H9 (cell line): ENCODE measurements around the gene RPL18. TPM values are rescaled to one million over a fixed set of nuclear protein-coding genes. Genes with fewer than 3 reads are reported as not detected.

Source experiments
- DNase-seq: peaks from one replicate; pipeline ENCODE4 v3.0.0-alpha.2; 2017
- H2AFZ ChIP-seq: one replicate; pipeline ENCODE4 v1.6.1; 2013; ENCODE audit warnings: mild to moderate bottlenecking, low read length, control low read depth, moderate library complexity
- H2AK5ac ChIP-seq: 2 replicates; pipeline ENCODE4 v1.6.1; 2013; ENCODE audit warnings: low read length, control low read depth, mixed read lengths; ENCODE audit not compliant: insufficient read length
- H2BK120ac ChIP-seq: one replicate; pipeline ENCODE4 v1.6.1; 2013; ENCODE audit warnings: low read depth, mild to moderate bottlenecking, low read length, control low read depth, inconsistent platforms; ENCODE audit not compliant: poor library complexity, severe bottlenecking
- H2BK12ac ChIP-seq: 2 replicates; pipeline ENCODE4 v1.6.1; 2013; ENCODE audit warnings: low read length, control low read depth, mixed read lengths, low read depth; ENCODE audit not compliant: insufficient read length
- H2BK15ac ChIP-seq: 2 replicates; pipeline ENCODE4 v1.6.1; 2013; ENCODE audit warnings: low read depth, low read length, control low read depth
- H2BK20ac ChIP-seq: one replicate; pipeline ENCODE4 v1.6.1; 2013; ENCODE audit warnings: low read depth, mild to moderate bottlenecking, low read length, control low read depth, inconsistent platforms; ENCODE audit not compliant: poor library complexity, severe bottlenecking
- H2BK5ac ChIP-seq: 2 replicates; pipeline ENCODE4 v1.6.1; 2013; ENCODE audit warnings: low read length, control low read depth, mixed read lengths; ENCODE audit not compliant: insufficient read length
- H3K14ac ChIP-seq: 2 replicates; pipeline ENCODE4 v1.6.1; 2013; ENCODE audit warnings: low read length, control low read depth; ENCODE audit not compliant: insufficient read depth
- H3K18ac ChIP-seq: 2 replicates; pipeline ENCODE4 v1.6.1; 2013; ENCODE audit warnings: low read depth, mild to moderate bottlenecking, mixed read lengths, low read length, control low read depth; ENCODE audit not compliant: insufficient read length
- H3K23ac ChIP-seq: 2 replicates; pipeline ENCODE4 v1.6.1; 2013; ENCODE audit warnings: low read length, control low read depth, mixed read lengths, low read depth; ENCODE audit not compliant: insufficient read length
- H3K23me2 ChIP-seq: 2 replicates; pipeline ENCODE4 v1.6.1; 2013; ENCODE audit warnings: low read depth, mild to moderate bottlenecking, mixed read lengths, low read length, control low read depth; ENCODE audit not compliant: insufficient read length, poor library complexity, severe bottlenecking
- H3K27ac ChIP-seq: 2 replicates; pipeline ENCODE4 v1.5.1; 2013; ENCODE audit warnings: low read length, control low read depth, mixed read lengths, low read depth; ENCODE audit not compliant: insufficient read length
- H3K27me3 ChIP-seq: 2 replicates; pipeline ENCODE4 v1.6.1; 2013; ENCODE audit warnings: low read length, control low read depth, inconsistent platforms; ENCODE audit not compliant: insufficient read depth
- H3K4ac ChIP-seq: 2 replicates; pipeline ENCODE4 v1.6.1; 2013; ENCODE audit warnings: low read depth, mild to moderate bottlenecking, control low read depth, inconsistent platforms, low read length, moderate library complexity
- H3K4me1 ChIP-seq: 2 replicates; pipeline ENCODE4 v1.6.1; 2013; ENCODE audit warnings: low read length, control low read depth, inconsistent platforms; ENCODE audit not compliant: insufficient read depth
- H3K4me2 ChIP-seq: 2 replicates; pipeline ENCODE4 v1.6.1; 2013; ENCODE audit warnings: low read length, control low read depth, mixed read lengths; ENCODE audit not compliant: insufficient read length, insufficient read depth
- H3K56ac ChIP-seq: 2 replicates; pipeline ENCODE4 v1.6.1; 2013; ENCODE audit warnings: low read depth, mild to moderate bottlenecking, mixed read lengths, low read length, control low read depth; ENCODE audit not compliant: insufficient read length
- H3K79me1 ChIP-seq: 2 replicates; pipeline ENCODE4 v1.6.1; 2013; ENCODE audit warnings: low read depth, mild to moderate bottlenecking, moderate library complexity, low read length, control low read depth, inconsistent platforms; ENCODE audit not compliant: insufficient read depth, poor library complexity, severe bottlenecking
- H3K79me2 ChIP-seq: 2 replicates; pipeline ENCODE4 v1.6.1; 2013; ENCODE audit warnings: low read length, control low read depth, inconsistent platforms; ENCODE audit not compliant: insufficient read depth
- H3K9ac ChIP-seq: 2 replicates; pipeline ENCODE4 v1.6.1; 2013; ENCODE audit warnings: low read length, control low read depth, mixed read lengths; ENCODE audit not compliant: insufficient read length; ENCODE audit errors: extremely low read depth
- H3K9me3 ChIP-seq: one replicate; pipeline ENCODE4 v1.6.1; 2013; ENCODE audit warnings: low read depth, low read length, inconsistent platforms; ENCODE audit not compliant: control insufficient read depth
- H3T11ph ChIP-seq: one replicate; pipeline ENCODE4 v1.6.1; 2013; ENCODE audit warnings: mild to moderate bottlenecking, low read length, control low read depth, inconsistent platforms
- H4K20me1 ChIP-seq: one replicate; pipeline ENCODE4 v1.6.1; 2013; ENCODE audit not compliant: control insufficient read depth, insufficient read length, insufficient read depth
- H4K5ac ChIP-seq: 2 replicates; pipeline ENCODE4 v1.6.1; 2013; ENCODE audit warnings: low read depth, mild to moderate bottlenecking, mixed read lengths, low read length, control low read depth; ENCODE audit not compliant: insufficient read length
- H4K8ac ChIP-seq: replicated peaks from 2 replicates; pipeline ENCODE4 v1.6.1; 2013; ENCODE audit warnings: low read length, control low read depth, mixed read lengths, low read depth; ENCODE audit not compliant: insufficient read length
- H4K91ac ChIP-seq: 2 replicates; pipeline ENCODE4 v1.6.1; 2013; ENCODE audit warnings: low read depth, mild to moderate bottlenecking, moderate library complexity, mixed read lengths, low read length, control low read depth; ENCODE audit not compliant: insufficient read length
- H3K27ac Mint-ChIP-seq, 3 experiments: 2 replicates in 2 of 3; 3 replicates in 1 of 3; pipeline ENCODE4 v1.8.0; 2020 to 2021; ENCODE audit warnings: mixed read lengths in 3 of 3, mild to moderate bottlenecking in 1 of 3, moderate library complexity in 1 of 3
- H3K27me3 Mint-ChIP-seq: 2 replicates; pipeline ENCODE4 v1.8.0; 2021; ENCODE audit warnings: low read depth, mild to moderate bottlenecking, moderate library complexity, mixed read lengths
- H3K36me3 Mint-ChIP-seq, 3 experiments: 2 replicates in 2 of 3; 3 replicates in 1 of 3; pipeline ENCODE4 v1.8.0; 2020 to 2021; ENCODE audit warnings: low read depth in 3 of 3, mixed read lengths in 3 of 3; ENCODE audit not compliant: insufficient read depth in 1 of 3
- H3K4me1 Mint-ChIP-seq, 2 experiments: 2 replicates each; pipeline ENCODE4 v1.8.0; 2020; ENCODE audit warnings: mixed read lengths in 2 of 2
- H3K4me3 Mint-ChIP-seq, 2 experiments: 2 replicates in 1 of 2; 3 replicates in 1 of 2; pipeline ENCODE4 v1.8.0; 2020 to 2021; ENCODE audit warnings: mild to moderate bottlenecking in 2 of 2, mixed read lengths in 2 of 2, moderate library complexity in 1 of 2
- H3K9me3 Mint-ChIP-seq, 2 experiments: 2 replicates in 1 of 2; 3 replicates in 1 of 2; pipeline ENCODE4 v1.8.0; 2020; ENCODE audit warnings: mild to moderate bottlenecking in 2 of 2, mixed read lengths in 2 of 2, moderate library complexity in 1 of 2
- WGBS: extraction: QIAGEN DNeasy Blood & Tissue Kit; methylation state at CpG from one replicate; pipeline ENCODE4 v1.1.7; 2013; ENCODE audit warnings: missing lambda C conversion rate, low lambda C conversion rate, mixed read lengths; ENCODE audit not compliant: insufficient read length; ENCODE audit errors: extremely low coverage; 5-methylcytosine and 5-hydroxymethylcytosine counted together
- total RNA-seq: library from RNA; stranded (reverse); gene quantifications from 2 replicates; pipeline ENCODE4 v1.2.1, GENCODE V29; 2021
- TF ChIP-seq, protein P1 (sequence below): fragments of 200-600 bp; sonication (generic); conservative IDR thresholded peaks from 3 replicates; pipeline ENCODE4 v1.8.0; 2021; ENCODE audit warnings: antibody characterized with exemption, mild to moderate bottlenecking

The RPL18 gene
- total RNA-seq, 1 experiment from 2014 or later: 1,855 TPM

GRCh38 chr19:48606463-48607358, 12.3 kb downstream of the RPL18 start, which contains the start of gene SPACA4:
SPACA4 (plus strand) TSS chr19:48606742; CDS start chr19:48606979, 237 bp downstream.
- H3K9ac ChIP-seq: no peak within 1 kb of the TSS
- no peaks in the 10 kb centered on the region for H3K79me1 ChIP-seq
- H3K56ac ChIP-seq: no peak within 1 kb of the TSS
- H4K91ac ChIP-seq: no peak within 1 kb of the TSS
- no peak within 1 kb of the TSS for H2BK15ac ChIP-seq
- no peak within 1 kb of the TSS for H2AFZ ChIP-seq
- no peak within 1 kb of the TSS for H2BK120ac ChIP-seq
- Mint-ChIP-seq H3K9me3 (no peaks in the 10 kb centered on the region; a peak in 1 of 5 replicates), H3K36me3 (peaks cover 0 to 6% (median under 1%) of the 10 kb centered on the region in 3 experiments; a peak in 2 of 7 replicates), H3K27ac (peak within 1 kb of the TSS in 1 of 3 experiments; percentile 52; a peak in 3 of 7 replicates), H3K4me3 (no peak within 1 kb of the TSS), H3K4me1 (peaks cover 0 to 7% of the 10 kb centered on the region in 2 experiments; a peak in 1 of 4 replicates), H3K27me3 (no peaks in the 10 kb centered on the region)
- no peak within 1 kb of the TSS for H3T11ph ChIP-seq
- no peak within 1 kb of the TSS for H2AK5ac ChIP-seq
- DNase-seq: peak; percentile 23
- H2BK12ac ChIP-seq: no peak within 1 kb of the TSS
- no peak within 1 kb of the TSS for H3K27ac ChIP-seq
- H3K4me2 ChIP-seq: no peak within 1 kb of the TSS
- no CpG with 5 or more reads among the region's 39 CpGs for WGBS
- TF ChIP-seq, protein P1, sequence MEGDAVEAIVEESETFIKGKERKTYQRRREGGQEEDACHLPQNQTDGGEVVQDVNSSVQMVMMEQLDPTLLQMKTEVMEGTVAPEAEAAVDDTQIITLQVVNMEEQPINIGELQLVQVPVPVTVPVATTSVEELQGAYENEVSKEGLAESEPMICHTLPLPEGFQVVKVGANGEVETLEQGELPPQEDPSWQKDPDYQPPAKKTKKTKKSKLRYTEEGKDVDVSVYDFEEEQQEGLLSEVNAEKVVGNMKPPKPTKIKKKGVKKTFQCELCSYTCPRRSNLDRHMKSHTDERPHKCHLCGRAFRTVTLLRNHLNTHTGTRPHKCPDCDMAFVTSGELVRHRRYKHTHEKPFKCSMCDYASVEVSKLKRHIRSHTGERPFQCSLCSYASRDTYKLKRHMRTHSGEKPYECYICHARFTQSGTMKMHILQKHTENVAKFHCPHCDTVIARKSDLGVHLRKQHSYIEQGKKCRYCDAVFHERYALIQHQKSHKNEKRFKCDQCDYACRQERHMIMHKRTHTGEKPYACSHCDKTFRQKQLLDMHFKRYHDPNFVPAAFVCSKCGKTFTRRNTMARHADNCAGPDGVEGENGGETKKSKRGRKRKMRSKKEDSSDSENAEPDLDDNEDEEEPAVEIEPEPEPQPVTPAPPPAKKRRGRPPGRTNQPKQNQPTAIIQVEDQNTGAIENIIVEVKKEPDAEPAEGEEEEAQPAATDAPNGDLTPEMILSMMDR: no peak
- H4K5ac ChIP-seq: no peak within 1 kb of the TSS
- no peaks in the 10 kb centered on the region for H3K79me2 ChIP-seq
- H2BK5ac ChIP-seq: no peak within 1 kb of the TSS
- no peaks in the 10 kb centered on the region for H4K20me1 ChIP-seq
- no peak within 1 kb of the TSS for H3K4ac ChIP-seq
- H4K8ac ChIP-seq: no peak within 1 kb of the TSS
- no peak within 1 kb of the TSS for H3K14ac ChIP-seq
- no peaks in the 10 kb centered on the region for H3K27me3 ChIP-seq
- no peak within 1 kb of the TSS for H3K23ac ChIP-seq
- no peaks in the 10 kb centered on the region for H3K4me1 ChIP-seq
- H3K18ac ChIP-seq: no peak within 1 kb of the TSS
- no peaks in the 10 kb centered on the region for H3K23me2 ChIP-seq
- no peaks in the 10 kb centered on the region for H3K9me3 ChIP-seq
- H2BK20ac ChIP-seq: no peak within 1 kb of the TSS
